CD4-positive, alpha-beta T cell treated with Interleukin-2 at 100 ng/mL for 4 hours (primary cell): ENCODE results near the gene PLPPR4.
"Not testable (repeated sequence)": the region's sequence is repeated elsewhere in the genome, so short reads cannot be mapped to it uniquely, and the experiment has no call there.

Experiments used
- DNase-seq: peaks from one replicate; pipeline ENCODE4 v3.0.0-alpha.2; 2020; ENCODE audit warnings: low spot score

PLPPR4 gene

GRCh38 chr1:99264201-99265021 is at the start of gene PLPPR4:
TSS of gene PLPPR4 (plus strand) at chr1:99264492. CDS start at chr1:99264594, 102 bp downstream.
- no peak for DNase-seq

GRCh38 chr1:99216956-99217355 is 47.3 kb upstream of the PLPPR4 start:
- no peak for DNase-seq

- DNase-seq: no peak
These were observed 46.7 kb upstream of the PLPPR4 start for GRCh38 chr1:99217599-99217998.

DNA sequence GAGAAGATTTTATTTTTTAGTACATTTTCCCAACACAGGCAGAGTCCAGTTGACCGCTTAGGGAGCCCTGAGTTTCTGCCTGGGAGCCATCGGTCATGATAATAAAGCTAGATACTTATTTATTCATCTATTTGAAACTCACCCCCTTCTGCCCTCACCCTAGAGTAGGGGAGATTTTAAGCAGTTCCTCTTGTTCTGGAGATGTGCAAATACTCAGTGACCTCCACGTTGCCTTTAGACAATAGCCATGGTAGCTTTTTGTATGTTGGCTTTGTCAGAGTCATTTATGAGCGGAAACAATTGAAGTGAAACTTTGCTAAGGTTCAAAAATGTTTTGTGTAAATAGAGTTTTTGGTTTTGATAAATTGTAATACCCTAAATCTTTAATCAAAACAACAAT is 45.7 kb upstream of the PLPPR4 start:
- no peak for DNase-seq

DNA sequence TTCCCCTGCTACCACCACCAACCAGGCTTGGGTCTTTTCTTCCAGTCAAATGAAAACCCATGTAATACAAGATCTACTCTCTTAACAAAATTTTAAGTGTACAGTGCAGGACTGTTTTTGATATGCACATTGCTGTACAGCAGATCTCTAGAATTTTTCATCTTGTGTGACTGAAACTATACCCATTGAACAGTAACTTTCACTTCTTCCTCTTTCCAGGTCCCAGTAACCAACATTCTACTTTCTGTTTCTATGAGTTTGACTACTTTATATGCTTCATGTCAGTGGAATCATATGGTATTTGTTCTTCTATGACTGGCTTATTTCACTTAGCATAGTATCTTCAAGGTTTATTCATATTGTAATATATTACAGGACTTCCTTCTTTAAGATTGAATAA is 45.3 kb upstream of the PLPPR4 start:
- no peak for DNase-seq

DNA sequence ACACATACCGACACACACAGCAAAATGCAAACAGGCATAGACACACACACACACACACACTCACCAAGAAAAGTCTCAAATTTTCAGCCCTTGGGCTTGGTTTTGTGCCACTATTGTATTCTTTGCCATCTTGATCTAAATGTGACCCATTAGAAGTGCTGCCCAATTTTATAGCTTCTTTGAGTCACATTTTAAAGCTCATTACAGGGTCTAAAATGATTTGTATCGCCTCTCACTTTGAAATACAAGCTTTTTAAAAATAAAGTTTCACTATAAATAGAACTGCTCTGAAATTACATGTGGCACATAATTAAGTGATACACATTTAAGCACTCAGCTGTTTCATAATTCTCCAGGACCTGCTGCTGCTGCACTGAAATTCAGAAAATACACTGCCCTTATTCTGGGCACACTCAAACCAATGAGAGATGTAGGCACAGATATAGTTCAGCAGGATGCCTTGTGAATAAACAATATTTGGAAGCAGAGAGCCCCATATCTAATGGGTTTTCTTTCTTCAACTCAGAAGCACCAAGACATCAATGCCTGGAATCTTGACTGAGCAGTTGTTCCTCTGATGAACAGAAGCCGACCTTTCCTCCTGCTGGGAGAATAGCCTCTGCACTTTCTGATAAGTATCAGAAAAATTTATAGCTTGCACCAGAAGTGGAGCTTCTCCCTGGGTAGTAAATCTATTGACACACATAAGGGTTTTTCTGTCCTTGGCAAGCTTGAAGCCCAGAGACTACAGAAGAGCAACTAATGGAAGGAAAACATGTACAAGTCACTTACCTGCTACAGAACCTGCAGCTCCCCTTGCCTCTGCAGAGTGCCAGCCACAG is 37.0 kb upstream of the PLPPR4 start:
- DNase-seq: no peak

GRCh38 chr1:99228153-99228552 is 36.1 kb upstream of the PLPPR4 start:
- no peak for DNase-seq

DNA sequence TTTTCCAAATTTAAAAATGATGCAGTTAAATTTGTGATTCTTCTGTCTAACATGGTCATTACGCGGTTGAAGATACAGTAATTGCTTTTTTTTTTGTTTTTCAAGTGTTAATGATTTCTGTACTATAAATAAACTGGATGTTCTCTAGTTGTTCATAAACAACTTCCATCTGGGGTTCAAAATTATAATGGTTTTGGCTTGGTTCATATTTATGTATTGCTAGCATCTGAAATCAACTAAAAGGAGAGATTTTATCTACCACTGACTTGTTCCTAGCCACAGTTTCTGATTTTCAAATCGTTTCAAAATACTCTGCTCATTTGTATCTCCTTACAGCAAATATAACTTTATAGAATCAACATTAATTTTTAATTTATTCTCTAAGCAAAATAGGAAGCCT is 35.2 kb upstream of the PLPPR4 start:
- DNase-seq: no peak

GRCh38 chr1:99230695-99231094 is 33.6 kb upstream of the PLPPR4 start:
- DNase-seq: no peak

DNA sequence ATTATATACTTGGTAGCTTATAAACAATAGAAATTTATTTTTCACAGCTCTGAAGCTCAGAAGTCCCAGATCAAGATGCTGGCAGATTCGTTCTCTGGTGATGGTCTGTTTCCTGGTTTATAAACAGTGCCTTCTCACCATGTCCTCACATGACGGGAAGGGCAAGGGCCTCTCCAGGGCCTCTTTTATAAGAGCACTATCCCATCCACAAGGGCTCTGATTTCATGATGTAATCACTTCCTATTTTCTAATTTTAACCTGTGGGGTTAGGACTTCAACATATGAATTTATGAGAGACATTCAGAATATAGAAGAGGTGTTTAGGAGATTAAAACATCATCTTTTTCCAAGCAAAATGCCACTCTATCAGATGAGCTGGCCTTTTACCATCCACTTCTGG is 32.1 kb upstream of the PLPPR4 start:
- no peak for DNase-seq

- DNase-seq: no peak
These were observed 30.8 kb upstream of the PLPPR4 start for GRCh38 chr1:99233446-99233845.

GRCh38 chr1:99236756-99237155 is 27.5 kb upstream of the PLPPR4 start:
- DNase-seq: no peak

GRCh38 chr1:99239690-99240089 is 24.6 kb upstream of the PLPPR4 start:
- DNase-seq: no peak

DNA sequence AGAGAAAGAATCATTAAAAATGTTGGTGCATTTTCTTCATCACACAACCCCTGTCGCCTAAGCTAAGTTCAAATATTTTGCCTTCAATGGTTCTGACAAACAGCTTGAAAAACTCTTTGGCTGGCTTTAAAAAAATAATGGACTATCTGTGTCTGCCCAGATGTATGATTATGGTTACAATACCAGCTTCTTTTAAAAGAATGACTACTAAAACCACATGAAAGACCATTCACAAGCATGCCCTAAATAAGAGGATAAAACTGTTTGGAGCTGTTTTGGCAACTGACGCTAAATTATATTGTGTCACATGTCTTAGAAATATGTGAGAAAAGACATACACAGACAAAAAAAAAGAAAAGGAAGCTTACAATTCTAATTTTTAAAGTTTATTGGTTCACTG is 23.7 kb upstream of the PLPPR4 start:
- DNase-seq: no peak

DNA sequence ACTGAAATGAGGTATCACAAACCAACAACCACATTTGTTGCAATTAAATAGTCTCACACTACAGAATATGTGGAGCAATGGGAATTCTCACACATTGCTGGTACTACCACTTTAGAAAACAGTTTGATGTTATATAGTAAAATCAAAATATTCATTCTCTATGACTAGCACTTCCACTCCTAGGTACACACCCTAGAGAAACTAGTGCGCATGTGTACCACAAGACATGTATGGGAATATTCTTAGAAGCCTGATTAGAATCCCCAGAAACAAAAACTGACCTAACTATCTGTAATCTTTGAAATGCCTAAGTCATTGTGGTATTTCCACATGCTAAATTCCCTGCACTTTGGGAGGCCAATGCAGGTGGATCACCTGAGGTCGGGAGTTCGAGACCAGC is 18.1 kb upstream of the PLPPR4 start:
- DNase-seq: no peak

- no peak for DNase-seq
These were observed 17.1 kb upstream of the PLPPR4 start for GRCh38 chr1:99247199-99247598.

DNA sequence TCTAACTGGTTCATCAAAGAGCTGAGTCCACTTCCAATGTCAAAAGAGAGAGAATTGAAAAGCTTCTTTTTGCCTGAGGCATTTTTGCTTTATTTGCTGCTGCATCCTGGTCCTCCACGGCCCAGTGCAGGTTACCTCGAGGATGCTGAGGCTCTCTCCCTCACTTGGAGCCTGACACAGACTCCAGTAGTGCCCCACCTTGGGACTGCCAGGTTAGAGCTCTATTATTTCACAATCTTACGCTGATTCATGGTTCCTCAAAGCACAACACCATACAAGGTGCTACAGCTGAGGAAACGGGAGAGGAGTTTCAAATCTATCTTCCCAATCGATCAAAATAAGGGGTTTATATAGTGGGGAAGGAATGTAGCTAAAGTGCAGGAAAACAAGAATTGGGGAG is 13.6 kb upstream of the PLPPR4 start:
- DNase-seq: no peak

GRCh38 chr1:99251308-99251707 is 13.0 kb upstream of the PLPPR4 start:
- DNase-seq: no peak

GRCh38 chr1:99252630-99253029 is 11.7 kb upstream of the PLPPR4 start:
- DNase-seq: no peak

DNA sequence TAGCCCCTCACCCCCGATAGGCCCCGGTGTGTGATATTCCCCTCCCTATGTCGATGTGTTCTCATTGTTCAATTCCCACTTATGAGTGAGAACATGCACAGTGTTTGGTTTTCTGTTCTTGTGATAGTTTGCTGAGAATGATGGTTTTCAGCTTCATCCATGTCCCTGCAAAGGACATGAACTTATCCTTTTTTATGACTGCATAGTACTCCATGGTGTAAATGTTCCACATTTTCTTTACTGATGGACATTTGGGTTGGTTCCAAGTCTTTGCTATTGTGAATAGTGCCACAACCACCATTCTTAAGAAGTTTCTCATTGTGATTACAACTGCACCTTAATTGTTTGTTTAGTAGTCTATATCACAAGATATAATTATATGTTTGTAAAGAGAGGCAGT is 3.9 kb upstream of the PLPPR4 start:
- not testable (repeated sequence) for DNase-seq

DNA sequence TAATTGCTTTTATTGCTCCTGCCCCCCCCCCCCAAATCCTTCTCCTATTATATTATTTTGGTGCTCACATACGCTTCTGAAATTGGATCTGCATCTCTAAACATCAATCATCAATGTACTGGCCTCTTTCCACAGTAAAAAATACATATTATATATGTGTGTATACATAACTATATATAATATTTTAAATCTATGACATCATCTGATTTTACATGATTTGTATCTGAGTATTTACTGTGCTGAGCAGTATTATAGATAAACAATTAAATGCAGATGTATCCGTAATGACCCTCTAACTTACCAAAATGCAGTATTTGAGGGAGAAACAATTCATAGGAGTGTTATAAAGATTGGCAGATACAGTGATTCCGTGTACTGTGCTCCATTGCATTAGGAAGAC is 832 bp downstream of the PLPPR4 start:
- no peak for DNase-seq

DNA sequence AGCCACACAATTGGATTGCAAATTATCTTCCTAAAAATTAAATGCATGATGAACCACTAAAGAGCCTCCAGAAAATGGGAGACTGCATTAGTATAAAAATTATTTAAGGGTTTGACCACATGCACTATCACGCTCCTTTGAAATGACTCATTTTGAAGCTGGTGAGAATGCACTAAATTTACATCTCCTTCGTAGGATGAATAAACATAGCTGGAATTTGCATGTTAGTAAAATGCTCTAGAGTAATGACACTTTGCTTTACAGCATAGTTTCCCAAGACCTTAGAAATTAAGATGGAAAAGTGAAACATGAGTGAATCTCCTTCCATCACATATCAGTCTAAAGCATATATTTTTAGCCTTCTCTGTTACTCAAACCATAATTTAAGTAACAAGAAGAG is 2.4 kb downstream of the PLPPR4 start:
- DNase-seq: no peak

- DNase-seq: no peak
These were observed 3.7 kb downstream of the PLPPR4 start for GRCh38 chr1:99268021-99268420.
